ENCODE data around the gene ALK.

DNA sequence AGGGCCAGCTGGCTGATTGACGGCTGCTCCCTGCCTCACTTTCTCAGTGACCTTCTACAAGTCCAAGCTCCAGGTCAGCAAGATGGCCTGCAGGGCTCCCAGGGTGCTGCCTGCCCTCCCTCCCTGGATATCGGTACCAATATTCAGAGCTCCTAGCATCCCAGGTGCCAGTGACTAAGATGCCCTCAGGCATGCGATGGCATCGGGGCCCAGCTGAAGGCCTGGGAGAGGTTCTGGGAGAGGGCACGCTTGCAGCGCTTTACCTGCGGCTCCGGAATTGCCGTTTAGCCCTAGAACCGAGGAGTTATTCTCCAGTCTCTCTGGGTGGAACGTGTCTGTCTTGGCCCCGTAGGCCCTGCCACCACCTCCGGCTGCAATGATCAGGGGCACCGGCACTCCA, 689.3 kb downstream of the ALK start:
- TF ChIP-seq, protein P1, sequence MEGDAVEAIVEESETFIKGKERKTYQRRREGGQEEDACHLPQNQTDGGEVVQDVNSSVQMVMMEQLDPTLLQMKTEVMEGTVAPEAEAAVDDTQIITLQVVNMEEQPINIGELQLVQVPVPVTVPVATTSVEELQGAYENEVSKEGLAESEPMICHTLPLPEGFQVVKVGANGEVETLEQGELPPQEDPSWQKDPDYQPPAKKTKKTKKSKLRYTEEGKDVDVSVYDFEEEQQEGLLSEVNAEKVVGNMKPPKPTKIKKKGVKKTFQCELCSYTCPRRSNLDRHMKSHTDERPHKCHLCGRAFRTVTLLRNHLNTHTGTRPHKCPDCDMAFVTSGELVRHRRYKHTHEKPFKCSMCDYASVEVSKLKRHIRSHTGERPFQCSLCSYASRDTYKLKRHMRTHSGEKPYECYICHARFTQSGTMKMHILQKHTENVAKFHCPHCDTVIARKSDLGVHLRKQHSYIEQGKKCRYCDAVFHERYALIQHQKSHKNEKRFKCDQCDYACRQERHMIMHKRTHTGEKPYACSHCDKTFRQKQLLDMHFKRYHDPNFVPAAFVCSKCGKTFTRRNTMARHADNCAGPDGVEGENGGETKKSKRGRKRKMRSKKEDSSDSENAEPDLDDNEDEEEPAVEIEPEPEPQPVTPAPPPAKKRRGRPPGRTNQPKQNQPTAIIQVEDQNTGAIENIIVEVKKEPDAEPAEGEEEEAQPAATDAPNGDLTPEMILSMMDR (IDR thresholded peaks at IDR 0.05): no peak
- TF ChIP-seq EP300 (IDR thresholded peaks at IDR 0.05): no peak
